Fibroblast of skin of right biceps (primary cell): ENCODE data around the gene HINT1.

Experiments
- DNase-seq: peaks from one replicate; pipeline ENCODE4 v3.0.0-alpha.2; 2013

HINT1 gene

DNA sequence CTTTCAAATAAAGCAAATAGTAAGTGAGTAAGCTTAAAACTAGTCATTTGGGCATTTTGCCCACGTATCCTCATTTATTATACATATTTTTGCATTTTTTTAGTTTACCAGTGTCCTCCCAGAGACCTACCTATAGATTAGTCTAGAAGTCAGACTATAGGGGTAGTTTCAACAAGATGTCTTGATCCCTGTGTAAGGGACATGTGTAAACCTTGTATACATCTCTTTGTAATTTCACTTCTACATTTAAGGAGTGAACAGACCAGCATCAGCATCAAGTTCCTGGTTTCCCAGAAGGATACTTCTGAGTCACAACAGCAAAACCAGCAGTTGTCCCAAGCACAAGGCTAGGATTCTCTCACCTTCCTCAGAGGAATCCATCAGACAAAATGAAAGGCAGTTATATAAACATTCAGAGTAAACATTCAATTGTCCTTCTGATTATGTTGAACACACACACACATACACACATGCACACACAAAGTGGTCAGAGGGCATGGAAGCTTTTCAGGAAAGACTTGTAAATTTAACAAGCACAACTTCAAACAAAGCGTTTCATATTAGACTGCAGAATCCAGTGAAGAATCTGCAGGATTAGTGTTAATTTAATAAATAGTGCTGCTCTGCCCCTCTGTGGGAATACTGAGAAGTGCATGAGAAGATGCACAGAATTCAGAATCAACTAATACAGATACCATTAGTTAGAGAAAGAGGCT is 55.4 kb downstream of the HINT1 start:
- DNase-seq = peak; percentile 40
